T-helper 1 cell (primary cell): Measurements from ENCODE around the gene LDLRAP1.
"Not testable (repeated sequence)": the region's sequence is repeated elsewhere in the genome, so short reads cannot be mapped to it uniquely, and the experiment has no call there.

ENCODE experiments used
- DNase-seq, 5 donors: peaks; one replicate each; pipeline ENCODE4 v3.0.0-alpha.2; 2012 to 2020
- total RNA-seq, 4 donors: gene quantifications; one replicate each; lab custom pipeline; 2026; lab: John Stamatoyannopoulos, UW

LDLRAP1 gene, protein sequence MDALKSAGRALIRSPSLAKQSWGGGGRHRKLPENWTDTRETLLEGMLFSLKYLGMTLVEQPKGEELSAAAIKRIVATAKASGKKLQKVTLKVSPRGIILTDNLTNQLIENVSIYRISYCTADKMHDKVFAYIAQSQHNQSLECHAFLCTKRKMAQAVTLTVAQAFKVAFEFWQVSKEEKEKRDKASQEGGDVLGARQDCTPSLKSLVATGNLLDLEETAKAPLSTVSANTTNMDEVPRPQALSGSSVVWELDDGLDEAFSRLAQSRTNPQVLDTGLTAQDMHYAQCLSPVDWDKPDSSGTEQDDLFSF
- total RNA-seq = 100 to 222 (median 179) reads per million in 4 donors

- peak; percentile 29 to 57 (median 39) for DNase-seq
Observed at GRCh38 chr1:25543425-25544242, at the start of gene LDLRAP1. Gene LDLRAP1, plus strand, starts transcription at chr1:25543606. Its CDS starts 93 bp downstream, at chr1:25543699.

DNA sequence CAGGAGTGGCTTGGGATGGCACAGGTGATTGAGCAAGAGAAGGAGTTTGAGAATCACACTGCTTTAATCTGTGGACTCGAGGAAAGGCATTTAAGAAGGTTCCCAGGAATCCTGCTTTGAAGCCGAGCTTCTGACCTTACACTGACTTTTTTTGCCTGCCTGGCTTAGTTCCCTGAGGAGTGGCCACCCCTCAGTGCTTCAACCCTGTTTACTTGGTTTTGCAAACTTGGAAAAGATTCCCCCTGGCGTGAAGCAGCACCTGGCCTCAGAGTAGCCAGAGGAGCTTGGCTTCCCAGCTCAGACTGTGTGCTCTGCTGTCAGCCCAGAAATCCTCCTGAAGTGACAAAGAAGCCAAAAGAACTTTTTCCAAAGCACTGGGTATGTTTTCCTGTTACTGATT is 48.5 kb upstream of the LDLRAP1 start:
- DNase-seq = no peak

DNA sequence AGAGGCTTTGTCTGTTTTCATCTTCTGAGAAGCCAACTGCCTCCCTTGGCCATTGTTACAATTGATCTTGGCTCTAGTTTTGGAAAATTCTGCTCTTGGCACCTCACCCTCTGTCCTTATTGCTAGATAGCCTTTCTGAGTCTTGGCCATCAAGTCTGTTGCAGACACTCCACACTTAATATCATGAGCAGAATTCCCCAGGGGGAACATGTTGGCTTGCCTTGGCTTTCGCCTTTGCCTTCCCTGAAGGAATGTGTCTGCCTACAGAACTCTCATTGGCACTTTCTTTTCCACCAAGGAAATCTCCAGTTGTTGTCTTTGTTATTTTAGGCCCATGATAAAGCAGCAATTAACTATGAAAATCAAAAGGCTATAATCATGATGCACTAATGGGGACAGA is 42.7 kb upstream of the LDLRAP1 start:
- no peak for DNase-seq

DNA sequence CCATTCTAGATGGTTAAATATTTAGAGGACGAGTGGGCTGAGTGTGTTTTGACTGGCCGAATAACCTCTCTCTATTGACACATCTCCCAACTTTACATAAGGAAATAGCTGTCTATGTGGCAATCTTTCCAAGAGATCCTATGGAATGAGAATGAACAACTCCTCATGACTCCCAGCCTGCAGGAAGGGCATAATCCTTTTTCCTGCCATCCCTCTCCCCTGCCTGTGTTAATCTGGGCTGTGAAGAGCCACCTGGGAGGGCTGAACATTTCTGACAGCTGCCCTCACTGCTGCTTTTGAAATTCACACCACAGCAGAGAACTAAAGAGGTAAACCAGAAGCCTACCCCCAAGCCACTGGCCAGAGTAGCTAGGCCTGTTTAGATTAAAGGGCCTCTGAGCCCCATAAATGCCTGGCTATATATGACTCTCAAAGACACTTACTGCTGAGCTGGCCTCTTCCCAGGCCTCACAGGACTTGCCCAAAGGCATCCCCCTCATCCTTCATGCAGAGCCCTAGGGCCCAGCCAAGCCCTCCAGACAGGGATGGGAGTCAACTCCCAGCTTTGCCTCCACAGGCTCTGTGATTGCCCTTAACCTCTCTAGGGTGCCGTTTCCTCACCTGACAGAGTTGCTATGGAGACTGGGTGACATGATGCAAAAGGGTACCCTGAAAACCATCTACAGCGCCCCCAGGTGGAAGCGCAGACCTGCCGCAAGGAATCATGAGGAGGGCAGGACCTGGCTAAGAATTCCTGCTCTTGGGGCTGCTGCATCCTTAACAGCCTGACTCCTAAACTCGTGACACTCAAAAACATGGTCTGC is 42.0 kb upstream of the LDLRAP1 start:
- DNase-seq = no peak

DNA sequence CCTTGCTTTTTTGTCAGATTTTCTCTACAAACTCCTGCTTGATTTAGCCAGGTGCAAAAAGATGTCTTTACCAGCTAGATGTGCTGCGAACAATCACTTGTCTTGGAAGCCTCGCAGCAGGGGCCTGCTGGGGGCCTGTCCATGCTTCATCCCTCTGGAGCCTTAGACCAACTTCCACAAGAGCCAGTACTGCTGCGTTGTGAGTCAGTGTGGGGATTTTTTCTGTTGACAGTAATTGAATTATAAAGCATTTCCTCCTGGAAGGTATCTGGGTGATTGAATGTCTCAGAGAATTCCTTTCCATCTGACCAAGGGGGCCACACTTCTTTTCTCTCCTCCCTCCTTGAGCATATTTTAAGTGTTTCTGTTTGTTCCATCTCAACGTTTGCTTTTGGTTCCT is 40.4 kb upstream of the LDLRAP1 start:
- no peak for DNase-seq

- peak; percentile 39 to 68 (median 59) for DNase-seq
Observed at GRCh38 chr1:25503551-25504426, 39.6 kb upstream of the LDLRAP1 start.

- DNase-seq = no peak
Observed at GRCh38 chr1:25504706-25505595, 38.5 kb upstream of the LDLRAP1 start.

GRCh38 chr1:25505656-25506385 is 37.6 kb upstream of the LDLRAP1 start:
- no peak for DNase-seq

- not testable (repeated sequence) for DNase-seq
Observed at GRCh38 chr1:25506566-25507463, 36.6 kb upstream of the LDLRAP1 start.

- no peak for DNase-seq
Observed at GRCh38 chr1:25513666-25514065, 29.7 kb upstream of the LDLRAP1 start.

DNA sequence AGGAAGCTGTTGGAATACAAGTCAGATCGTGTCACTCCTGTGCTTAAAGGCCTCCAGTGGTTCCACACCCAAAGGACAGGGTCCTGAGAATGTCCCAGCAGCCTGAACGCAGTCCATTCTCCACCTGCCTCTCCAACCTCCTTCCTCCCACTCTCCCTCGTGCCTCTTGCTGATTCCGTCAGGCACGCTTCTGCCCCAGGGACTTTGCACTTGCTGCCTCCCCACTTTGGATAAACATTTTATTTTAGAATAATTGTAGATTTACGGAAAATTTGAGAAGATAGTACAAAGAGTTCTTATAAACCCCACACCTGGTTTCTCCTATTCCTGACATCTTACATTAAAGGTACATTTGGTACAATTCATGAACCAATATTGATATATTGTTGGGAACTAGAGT is 28.4 kb upstream of the LDLRAP1 start:
- DNase-seq = no peak

DNA sequence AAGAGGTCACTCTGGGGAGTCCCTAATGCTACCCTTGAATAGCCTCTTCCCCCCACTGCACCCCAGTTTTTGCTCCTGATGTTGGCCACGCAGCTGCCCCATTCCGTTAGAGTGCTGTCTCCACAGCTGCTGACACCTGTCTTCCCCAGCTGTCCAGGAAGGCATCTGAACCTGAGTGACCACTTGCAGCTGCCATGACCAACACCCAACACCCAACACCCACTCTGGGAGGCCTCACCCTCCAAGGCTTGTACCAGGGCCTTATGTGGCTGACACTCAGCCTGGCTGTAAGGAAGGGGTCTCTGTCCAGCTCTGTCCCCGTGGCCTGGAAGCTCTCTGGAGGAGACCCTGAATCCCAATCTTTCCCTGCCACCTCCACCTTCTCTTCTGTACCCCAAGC is 26.7 kb upstream of the LDLRAP1 start:
- no peak for DNase-seq

DNA sequence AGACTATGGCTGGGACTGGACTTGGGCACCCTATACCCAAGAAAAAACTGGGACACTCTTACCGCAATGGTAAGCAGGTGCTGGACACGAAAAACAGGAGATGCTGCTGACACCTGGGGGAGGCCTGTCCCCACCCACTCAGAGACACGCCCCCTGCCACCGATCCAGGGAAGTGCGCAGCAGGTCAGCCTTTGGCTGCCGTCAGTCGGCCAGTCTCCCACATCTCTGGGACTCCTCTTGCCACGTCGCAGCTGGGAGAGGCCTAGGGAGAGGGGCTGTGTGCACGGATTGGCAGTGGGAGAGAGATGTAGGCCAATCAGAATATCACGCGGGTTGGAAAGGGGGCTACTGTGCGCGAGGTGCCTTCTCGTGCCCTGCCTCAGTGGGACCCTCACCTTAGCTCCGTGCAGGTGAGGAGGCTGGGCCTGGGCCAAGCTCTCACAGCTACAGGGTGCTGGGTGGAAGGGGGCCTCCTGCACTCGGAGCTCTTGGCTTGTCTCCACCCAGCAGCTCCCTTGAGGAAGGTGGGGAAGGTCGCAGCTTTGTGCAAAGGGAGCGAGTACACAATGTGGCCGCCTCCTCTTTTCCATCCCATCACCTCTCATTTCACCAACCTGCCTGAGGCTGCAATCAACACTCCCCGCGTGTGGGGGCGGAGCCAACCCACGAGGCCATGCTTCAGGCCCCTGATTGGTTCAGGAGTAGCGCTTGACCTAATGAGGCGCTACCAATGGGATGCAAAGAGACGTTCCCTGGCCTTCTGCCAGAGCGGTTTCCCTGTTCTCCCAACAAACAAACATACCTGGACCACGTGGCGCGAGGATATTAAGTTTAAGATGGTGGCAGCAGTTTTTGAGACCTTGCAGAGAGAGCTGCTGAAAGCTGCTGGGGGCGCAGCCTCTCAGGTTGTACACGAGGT is 25.7 kb upstream of the LDLRAP1 start:
- DNase-seq = no peak

DNA sequence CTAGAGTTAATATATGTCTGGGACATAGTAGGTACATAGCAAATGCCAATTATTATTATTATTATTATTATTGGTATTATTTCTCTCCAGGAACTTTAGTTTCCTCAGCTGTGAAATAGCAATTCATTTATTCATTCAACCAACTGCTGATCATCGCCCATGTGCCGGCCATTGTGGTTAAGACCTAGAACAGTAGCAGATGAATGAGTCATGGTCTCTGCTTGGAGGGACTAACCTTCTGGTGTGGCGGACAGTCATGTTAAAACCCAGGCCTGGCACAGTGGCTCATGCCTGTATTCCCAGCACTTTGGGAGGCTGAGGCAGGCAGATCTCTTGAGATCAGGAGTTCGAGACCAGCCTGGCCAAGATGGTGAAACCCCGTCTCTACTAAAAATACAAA is 23.8 kb upstream of the LDLRAP1 start:
- DNase-seq = no peak

DNA sequence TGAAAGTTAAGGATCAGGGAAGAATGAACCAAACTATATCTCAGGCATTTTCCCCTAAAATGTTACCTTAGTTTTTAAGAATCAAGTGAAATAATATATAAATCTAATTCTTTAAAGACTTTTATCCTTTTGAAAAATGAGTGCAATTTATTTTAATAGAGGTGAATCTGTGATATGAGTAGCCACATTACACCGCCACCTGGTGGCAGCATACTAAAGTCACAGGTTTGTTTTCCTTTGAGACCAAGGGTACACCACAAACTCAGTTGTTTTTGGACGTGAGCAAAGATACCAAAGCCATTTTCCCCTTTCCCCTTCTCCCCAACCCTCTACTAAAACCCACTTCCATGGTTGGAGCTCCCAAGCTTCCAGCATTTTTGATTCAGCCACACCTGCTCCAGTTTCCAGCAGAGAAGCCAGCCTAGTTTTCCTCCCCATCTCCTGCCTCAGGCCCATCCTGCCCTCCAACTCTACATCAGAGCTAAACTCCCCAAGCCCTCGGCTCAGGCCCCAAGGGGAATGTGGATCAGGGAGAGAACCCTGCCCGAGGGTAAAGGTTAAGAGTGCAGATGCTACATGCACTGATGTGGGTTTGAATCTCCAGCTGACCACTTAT is 22.9 kb upstream of the LDLRAP1 start:
- peak; percentile 37 to 64 (median 51) for DNase-seq

- no peak for DNase-seq
Observed at GRCh38 chr1:25522031-25522655, 21.3 kb upstream of the LDLRAP1 start.

GRCh38 chr1:25523542-25523941 is 19.9 kb upstream of the LDLRAP1 start:
- DNase-seq = no peak
